Liver (tissue), 2 donors: ENCODE data around the gene CCDC167.

Experiments
- CTCF ChIP-seq: fragments of 150-350 bp; IDR thresholded peaks from 2 replicates; pipeline ENCODE4 v1.5.1; 2017; ENCODE audit warnings: improper control_type of control experiment, low read depth, low read length; ENCODE audit not compliant: missing input control
- FOXA1 ChIP-seq: IDR thresholded peaks from 2 replicates; pipeline ENCODE4 v1.6.1; 2016; ENCODE audit warnings: antibody characterized with exemption
- donor health status: healthy.

DNA sequence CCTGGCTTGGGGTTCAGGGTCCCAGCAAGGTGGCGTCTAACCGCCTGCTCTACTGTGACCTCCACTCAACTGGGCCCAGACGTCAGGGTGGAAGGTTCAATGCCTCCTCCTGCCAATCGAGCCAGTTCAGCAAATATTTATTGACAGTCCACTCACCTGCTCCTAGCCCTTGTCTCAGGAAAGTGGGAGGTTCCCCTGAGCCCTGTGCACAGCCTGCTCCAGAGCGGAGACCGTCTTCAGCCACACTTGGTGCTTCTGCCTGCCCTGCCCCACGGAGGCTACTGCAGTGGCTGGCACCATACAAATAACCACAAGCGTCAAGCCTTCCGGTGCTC is 6.1 kb downstream of the CCDC167 start:
- TF ChIP-seq CTCF (no peak), FOXA1 (no peak)
